CD4-positive, alpha-beta T cell treated with Interferon gamma for 1 hour (primary cell): ENCODE data around the gene TOR4A.
"Not testable (repeated sequence)": the region's sequence is repeated elsewhere in the genome, so short reads cannot be mapped to it uniquely, and the experiment has no call there.

Experiments
- DNase-seq: peaks from one replicate; pipeline ENCODE4 v3.0.0-alpha.2; 2020

The TOR4A gene

DNA sequence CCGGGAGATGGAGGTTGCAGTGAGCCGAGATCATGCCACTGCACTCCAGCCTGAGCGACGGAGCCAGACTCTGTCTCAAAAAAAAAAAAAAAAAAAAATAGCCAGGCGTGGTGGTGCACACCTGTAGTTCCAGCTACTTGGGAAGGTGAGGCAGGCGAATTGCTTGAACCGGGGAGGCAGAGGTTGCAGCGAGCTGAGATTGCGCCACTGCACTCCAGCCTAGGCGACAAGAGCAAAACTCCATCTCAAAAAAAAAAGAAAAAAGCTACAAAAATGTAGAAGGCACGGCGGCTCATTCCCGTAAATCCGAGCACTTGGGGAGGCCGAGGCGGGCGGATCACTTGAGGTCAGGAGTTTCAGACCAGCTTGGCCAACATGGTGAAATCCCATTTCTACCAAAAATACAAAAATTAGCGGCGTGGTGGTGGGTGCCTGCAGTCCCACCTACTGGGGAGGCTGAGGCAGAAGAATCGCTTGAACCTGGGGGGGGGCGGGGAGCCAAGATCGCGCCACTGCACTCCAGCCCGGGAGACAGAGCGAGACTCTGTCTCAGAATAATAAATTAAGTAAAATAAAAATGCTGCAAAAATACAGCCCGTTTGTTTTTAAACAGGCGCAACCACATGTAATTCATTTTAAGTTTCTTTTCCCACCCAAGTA, 37.9 kb upstream of the TOR4A start:
- DNase-seq: not testable (repeated sequence)

DNA sequence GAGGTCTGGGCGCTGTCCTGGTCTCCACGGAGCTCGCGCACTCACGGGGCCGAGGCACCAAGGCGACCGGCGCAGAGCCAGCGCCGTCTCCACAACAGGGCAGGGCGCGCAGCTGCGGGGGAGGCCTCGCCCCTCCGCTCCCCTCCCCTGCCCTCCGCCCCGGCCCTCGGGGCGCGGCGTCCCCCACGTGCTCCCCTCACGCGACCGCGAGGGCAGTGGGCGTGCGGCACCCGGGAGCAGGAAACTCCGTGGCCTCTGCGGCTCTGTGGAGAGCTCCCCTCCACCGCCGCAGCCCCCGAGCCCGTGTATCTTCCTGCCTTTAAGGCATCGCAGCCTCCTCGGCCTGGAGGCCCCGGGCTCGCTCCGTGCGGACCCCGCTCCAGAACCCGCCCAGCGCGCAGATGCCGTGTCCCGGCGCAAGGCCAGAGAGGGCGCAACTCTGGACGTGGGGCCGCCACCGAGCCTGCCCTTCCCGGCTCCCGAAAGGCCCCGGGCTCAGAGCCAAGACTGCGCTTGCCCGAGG, 37.1 kb upstream of the TOR4A start:
- peak; percentile 67 for DNase-seq

DNA sequence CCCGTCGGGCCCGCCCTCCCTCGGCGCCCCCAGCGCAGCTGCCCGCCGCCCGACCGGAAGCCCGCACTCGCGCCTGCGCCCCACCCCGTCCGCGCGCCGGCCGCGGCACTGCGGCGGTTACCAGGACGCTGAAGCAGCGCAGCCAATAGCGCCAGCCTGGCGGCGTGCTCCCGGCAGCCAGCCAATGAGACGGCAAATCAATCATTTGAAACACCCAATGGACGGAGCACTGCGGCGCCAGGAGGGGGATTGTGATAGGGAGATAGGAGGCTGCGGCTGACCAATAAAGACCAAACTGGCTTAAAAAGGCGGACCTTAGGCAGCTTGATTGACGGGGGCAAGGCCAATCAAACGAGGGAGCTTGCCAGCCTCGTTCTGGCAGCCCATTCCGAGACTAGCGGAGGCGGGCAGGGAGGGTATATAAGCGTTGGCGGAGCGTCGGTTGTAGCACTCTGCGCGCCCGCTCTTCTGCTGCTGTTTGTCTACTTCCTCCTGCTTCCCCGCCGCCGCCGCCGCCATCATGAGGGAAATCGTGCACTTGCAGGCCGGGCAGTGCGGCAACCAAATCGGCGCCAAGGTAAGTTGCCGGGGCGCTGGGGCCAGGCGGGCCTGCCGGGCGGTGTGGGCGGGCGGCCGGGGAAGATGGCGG, 36.6 kb upstream of the TOR4A start, which contains the start of gene TUBB4B:
TSS of gene TUBB4B (plus strand) at position 447 of the 649 bp plus-strand sequence. CDS start at position 521, 74 bp downstream.
- peak; percentile 100 for DNase-seq

DNA sequence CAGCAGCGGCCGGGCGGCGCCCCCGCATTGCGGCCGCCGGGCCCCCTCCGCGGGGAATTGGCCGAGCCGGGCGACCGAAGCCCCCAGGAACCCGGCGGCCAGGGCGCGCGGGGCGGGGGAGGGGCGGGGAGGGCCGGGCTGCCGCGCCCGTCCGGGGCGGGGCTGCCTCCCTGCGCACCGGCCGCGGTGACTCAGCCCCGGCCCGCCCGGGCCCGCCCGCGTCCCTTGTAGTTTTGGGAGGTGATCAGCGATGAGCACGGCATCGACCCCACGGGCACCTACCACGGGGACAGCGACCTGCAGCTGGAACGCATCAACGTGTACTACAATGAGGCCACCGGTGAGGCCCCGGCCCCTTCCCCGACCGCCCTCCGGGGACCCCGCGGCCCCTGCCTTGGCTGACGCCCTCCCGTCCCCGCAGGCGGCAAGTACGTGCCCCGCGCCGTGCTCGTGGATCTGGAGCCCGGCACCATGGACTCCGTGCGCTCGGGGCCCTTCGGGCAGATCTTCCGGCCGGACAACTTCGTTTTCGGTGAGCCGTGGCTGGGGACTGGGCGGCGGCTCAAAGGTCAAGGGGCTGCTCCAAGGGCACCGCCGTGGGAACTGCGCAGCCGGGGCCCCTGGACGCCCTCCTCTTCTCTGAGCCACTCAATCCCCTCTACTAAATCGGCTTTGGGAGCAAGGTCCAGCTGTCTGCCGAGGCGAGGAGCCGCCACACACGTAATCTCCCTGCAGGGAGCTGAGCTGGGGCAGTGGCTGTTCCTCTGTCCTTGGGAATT, 35.8 kb upstream of the TOR4A start:
- peak; percentile 59 for DNase-seq

DNA sequence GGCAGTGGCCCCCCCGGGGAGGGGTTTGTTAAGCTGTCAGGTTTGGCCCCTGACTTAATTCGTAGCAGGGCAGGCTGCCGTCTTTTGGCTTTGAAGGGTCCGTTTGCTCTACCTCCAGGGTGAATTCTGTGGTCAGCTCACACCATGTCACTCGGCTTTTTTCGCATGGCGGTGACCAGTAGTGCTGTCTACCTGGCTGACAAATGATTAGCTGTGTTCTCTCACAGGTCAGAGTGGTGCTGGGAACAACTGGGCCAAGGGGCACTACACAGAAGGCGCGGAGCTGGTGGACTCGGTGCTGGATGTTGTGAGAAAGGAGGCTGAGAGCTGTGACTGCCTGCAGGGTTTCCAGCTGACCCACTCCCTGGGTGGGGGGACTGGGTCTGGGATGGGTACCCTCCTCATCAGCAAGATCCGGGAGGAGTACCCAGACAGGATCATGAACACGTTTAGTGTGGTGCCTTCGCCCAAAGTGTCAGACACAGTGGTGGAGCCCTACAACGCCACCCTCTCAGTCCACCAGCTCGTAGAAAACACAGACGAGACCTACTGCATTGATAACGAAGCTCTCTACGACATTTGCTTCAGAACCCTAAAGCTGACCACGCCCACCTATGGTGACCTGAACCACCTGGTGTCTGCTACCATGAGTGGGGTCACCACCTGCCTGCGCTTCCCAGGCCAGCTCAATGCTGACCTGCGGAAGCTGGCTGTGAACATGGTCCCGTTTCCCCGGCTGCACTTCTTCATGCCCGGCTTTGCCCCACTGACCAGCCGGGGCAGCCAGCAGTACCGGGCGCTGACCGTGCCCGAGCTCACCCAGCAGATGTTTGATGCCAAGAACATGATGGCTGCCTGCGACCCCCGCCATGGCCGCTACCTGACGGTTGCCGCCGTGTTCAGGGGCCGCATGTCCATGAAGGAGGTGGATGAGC, 35.0 kb upstream of the TOR4A start:
- DNase-seq: no peak

DNA sequence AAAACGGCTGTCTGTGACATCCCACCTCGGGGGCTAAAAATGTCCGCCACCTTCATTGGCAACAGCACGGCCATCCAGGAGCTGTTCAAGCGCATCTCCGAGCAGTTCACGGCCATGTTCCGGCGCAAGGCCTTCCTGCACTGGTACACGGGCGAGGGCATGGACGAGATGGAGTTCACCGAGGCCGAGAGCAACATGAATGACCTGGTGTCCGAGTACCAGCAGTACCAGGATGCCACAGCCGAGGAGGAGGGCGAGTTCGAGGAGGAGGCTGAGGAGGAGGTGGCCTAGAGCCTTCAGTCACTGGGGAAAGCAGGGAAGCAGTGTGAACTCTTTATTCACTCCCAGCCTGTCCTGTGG, 34.3 kb upstream of the TOR4A start:
- DNase-seq: not testable (repeated sequence)

DNA sequence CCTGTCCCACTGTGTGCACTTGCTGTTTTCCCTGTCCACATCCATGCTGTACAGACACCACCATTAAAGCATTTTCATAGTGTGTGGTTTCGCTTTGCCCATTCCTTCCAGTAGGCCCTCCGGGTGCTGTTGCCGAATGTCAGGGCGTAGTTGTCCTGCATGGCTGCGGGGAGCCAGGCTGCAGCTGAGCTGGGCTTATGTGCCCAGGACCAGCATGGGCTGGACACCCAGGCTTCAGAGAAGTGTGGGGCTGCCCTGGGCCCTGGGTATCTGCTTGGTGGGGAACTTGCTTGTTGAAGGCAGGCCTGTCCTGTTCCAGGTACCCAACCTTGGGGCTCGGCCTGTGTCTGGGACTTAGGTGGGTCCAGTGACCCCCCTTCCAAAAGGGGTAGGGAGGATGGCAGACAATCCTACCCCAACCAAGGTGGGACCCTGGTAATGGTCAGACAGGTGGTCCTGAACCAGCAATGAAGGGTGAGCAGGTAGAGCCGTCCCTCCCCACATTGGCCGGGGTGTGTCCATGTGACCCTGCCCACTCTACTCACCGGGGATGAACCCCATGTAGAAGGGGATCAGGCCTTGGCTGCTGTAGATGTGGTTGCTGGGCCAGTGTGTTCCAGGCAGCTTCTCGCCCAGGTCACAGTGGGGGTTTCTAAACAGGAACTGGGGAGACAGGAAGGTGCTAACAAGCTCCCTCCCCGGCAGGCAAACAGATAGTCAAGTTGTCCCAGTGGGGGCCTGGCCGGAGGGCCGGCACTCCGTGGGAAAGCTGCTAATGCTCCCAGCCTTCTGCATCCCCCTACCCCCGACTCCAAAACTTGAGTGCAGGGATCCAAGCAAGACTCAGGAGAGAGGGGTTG, 33.7 kb upstream of the TOR4A start:
- no peak for DNase-seq

DNA sequence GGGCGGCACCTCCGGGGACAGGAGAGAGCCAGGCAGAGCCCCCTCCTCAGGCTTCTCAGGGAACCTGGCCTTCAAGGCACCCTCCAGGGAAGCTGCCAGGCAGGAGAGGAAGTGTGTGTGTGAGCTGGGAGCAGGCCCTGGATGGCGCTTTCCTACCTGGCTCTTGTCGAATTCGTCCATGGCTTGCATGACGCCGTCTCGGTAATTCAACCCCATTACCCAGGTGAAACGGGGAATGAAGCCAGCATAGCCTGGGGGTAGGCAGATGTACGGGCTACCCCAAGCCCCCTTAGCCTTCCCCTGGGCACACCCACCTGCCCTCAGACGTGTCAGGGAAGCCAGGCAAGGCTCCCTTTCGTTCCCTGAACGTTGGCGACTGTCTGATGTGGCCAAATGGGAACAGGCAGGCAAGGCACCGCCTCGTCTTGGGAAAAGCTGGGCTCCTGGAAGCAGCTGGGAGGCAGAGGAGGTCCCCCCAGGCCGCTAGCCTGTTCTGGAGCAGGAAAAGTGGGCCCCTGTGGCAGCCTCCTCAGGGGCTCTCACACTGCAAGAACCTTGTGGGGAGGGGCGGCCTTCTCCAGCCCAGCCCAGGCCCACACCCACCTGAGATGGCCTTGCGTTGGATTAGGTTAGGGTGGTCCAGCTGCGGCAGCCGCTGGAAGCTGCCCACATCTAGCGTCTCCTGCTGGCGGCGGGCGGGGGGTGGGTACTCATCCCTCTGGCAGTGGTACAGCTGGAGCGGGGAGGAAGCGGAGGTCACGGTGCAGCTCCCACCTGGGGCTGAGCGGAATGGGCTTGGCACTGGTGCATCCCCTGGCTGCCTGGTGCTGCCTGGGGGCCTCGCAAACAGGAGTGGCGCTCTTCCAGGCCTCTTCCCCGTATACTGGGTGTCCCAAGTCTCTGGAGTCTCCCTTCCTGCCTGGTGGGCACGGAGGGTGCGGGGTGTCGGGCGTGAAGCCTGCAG, 32.8 kb upstream of the TOR4A start:
- DNase-seq: no peak

DNA sequence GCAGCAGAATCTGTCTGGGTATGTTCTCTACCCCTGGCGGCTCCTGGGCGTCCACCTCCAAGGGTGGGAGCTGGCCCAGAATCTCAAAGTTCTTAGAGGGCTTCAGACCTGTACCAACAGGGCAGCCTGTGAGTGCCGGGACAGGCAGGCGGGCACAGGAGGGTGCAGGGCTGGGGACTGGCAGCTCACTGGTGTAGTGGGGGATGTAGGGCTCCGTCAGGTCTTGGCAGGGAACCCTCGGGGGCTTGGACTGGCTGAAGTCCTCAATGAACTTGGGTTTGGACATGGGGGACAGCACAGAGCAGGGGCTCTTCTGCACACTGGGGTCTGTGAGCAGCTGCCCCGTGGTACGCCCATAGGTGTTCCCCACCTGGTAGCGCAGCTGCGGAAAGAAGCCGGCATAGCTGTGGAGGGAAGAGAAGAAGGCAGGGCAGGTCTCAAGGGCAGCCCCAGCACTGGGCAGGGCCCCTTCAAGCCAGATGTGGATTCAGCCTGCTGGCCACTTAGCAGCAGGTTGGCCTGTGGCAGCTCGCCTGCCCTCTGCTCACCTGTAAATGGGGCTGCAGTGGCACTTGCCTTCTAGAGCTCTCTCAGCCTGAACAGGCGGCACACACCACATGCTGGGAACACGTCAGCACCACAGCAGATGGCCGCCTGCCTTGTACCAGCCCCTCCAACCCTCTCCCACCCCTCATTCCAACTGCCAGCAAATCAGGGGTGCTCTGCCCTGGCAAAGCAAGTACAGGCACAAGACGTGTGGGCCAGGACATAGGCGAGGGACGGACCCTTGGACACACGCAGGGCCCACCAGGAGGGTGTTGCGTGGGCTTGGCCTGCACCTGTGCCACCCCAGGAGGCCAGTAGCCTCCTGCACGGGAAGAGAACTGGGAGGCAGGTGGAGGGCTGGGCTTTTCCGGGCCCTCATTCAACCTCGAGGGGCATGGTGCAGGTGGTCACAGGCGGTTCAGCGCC, 31.8 kb upstream of the TOR4A start:
- no peak for DNase-seq

DNA sequence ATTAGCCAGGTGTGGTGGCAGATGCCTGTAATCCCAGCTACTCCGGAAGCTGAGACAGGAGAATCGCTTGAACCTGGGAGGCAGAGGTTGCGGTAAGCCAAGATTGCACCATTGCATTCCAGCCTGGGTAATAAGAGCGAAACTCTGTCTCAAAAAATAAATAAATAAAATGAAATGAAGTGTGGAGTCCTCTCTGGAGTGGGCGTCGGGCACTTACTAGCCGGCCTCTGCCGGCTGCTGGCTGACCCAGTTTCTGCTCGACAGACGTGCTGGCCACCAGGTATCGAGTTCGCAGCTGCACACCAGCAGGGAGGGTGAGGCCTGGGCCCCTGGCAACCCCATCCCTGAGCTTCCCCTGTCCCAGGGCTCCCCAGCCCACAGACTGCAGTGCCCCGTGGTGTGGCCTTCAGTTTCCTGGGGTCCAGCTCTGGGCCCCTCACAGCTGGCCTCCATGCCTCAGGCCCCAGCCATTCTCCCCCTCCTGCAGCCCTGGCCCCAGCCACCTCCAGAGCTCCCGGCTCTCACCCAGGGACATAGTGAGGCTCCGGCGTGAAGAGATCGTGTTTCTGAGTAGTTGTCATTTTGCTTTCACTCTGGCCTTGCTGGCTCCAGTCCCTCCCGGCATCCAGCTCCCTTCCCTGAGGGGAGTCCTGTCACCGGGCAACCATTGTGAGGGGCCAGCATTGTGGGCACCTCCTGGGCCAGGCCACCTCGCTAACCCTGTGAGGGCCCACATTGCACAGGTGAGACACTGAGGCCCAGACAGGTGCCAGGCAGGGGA, 30.2 kb upstream of the TOR4A start:
- no peak for DNase-seq

DNA sequence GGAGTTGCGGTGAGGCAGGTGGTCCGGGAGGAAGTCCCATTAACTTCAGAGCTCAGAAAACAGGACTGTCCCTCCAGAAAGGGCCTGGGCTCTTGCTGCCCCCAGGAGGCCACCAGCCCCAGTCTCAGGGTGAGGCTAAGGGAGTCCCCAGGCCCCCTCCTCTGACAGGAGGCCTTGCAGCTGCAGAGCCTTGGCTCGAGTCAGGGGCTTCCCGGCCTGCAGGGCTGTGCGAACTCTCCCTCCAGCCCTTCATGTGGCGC, 29.7 kb upstream of the TOR4A start:
- no peak for DNase-seq

DNA sequence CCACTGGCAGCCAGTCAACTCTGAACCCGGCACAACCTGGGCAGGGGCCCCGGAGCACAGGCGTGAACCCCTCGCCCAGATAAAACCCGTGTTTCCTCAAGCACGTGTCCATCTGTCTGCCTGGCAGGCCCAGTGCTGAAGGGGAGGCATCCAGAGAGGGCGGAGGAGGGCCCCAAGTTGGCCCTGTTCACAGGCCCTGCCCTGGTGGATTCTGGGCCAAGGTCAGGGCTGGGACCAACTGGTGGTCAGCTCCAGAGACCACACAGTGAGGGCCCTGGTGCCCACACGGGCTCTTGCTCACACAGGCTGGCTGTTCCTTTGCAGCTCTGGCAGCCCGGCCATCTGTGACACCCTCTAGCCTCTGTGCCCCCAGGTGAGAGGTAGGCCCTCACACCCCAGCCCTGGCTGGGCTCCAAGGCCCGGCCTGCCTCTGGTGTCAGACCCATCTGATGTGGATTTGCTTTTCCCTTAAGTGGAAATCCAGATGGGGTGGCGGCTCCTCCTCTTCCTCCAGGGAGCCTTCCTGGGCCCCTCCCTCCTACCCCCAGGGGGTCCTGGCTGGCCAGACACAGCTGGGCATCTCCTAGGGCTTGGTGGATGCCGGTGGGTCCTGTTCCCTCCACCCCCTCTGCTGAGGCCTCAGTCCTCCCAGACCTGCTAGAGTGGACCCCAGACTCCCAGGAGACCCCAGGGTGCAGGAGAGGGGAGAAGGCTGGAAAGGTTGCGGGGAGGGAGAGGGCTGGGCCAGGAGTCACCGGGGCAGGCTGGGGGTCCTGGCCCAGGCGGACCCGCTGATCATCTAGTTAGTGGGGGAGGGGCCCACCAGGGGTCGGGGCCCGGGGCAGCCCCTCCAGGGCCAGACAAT, 27.0 kb upstream of the TOR4A start:
- no peak for DNase-seq

DNA sequence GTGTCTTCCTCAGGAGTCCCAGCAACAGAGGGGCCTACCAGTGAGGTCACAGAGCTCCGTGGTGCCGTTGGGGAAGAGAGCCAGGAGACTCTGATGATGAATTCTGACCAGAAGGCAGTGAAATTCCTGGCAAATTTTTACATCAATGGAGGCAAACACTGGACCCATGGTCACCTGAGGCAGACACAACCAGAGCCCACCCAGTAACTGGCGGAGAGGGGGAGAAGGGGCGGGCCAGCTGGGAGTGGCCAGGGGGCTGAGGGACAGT, 26.4 kb upstream of the TOR4A start, which contains the start of gene STPG3:
TSS of gene STPG3 (plus strand) at position 93 of the 268 bp plus-strand sequence. CDS start at position 94, 1 bp downstream.
- no peak for DNase-seq

DNA sequence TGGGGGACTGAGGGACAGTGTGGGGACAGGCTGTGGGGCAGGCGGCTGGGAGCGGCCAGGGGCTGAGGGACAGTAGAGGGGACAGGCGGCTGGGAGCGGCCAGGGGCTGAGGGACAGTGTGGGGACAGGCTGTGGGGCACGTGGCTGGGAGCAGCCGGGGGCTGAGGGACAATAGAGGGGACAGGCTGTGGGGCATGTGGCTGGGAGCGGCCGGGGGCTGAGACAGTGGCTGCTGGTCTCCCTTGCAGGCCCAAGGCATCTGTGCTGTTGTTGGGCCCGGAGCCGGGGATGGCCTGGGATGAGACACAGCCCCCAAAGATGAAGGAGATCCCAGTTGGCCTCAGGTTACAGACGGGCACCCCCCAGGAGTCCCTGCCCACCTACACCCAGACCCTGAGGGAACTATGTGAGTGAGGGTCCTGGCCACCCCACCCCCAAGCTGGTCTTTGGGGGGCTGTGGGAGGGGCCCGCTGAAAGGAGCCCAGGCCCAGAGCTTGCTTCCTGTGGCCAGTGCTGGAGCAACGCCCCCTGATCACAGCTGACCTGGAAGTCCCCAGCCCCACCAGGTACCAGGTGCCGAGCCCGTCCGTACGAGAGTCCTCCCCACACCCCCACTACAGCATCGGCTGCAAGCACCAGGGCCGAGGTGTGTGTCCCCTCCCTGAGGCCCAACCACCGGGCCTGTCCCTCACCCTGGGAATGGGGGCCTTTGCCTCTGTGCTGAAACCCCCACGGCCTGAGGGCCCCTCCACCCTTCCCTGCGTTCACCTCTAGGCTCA, 25.8 kb upstream of the TOR4A start:
- no peak for DNase-seq

DNA sequence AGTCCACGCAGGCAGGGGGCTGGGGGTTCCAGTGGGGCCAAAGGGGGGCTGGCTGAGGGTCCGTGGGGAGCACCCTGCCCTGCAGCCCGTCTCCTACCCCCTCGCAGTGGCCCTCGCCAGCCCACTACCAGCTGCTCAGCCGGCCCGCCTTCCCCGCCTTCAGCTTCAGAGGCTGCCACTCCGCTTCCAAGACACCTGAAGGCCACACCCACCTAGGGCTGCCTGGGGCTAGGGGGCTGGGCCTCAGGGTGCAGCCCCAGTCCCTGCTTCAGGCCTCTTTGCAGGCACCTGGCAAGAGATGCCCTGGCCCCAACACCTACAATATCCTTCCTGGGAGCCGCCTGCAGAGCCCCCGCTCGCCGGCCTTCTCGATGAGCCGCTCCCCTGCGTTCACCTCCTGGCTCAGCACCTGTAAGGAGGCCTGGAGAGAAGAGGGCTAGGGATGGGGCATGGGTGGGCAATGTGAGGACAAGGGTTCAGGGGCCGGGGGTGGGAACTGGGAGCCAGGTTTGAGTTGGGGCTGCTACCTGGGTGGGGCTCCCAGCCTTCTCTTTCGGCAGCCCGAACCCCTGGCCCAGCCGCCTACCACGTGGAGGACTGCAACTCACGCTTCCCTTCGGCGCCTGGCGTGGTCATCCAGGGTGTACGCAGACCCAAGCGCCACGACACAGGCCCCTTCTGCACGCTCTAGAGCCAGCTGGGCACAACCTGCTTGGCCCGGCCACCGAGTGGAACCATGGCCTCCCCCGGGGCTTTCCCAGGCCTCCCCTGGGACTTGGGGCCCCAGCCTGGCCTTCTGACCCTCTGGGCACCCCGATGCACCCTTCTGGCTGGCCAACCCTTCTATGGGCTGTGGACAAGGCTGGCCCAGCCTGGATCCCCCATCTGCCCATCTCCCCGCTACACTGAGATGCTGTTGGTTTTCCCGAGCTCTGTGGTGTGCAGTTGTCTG, 24.7 kb upstream of the TOR4A start:
- DNase-seq: no peak
